Measurements from ENCODE around the gene STMN3.

- TF ChIP-seq CTCF (IDR thresholded peaks at IDR 0.05; ENCODE audit: insufficient read depth, low read length, poor library complexity, severe bottlenecking) = no peak
- no peak for TF ChIP-seq EZH2phosphoT487 (conservative IDR thresholded peaks at IDR 0.05; ENCODE audit: low read length)
These were observed 28.5 kb upstream of the STMN3 start for GRCh38 chr20:63681609-63682142.
